Cerebellar cortex (tissue), 1 donor: ENCODE measurements around the gene BIVM.
A peak's percentile ranks its signal among the peaks of the same experiment; 100 is the strongest.

Source experiments
- DNase-seq: peaks from one replicate; pipeline ENCODE4 v3.0.0-alpha.2; 2015; ENCODE audit warnings: low spot score

The BIVM gene

GRCh38 chr13:102788683-102789082, 10.2 kb upstream of the BIVM start:
- no peak for DNase-seq

DNA sequence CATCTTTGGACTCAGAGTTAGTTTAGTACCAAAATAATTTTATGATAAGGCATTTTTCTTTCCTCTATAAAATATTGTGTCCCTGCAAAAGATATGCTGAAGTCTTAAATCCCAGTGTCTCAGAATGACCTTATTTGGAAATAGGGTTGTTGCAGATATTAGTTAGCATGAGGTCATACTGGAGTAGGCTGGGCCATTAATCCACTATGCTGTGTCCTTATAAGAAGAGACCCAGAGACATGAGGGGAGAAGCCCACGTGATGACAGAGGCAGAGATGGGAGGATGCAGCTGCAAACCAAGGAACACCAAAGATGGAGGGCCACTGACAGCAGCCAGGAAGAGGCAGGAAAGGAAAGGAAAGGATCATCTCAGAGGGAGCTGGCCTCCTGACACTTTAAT, 6.5 kb upstream of the BIVM start:
- no peak for DNase-seq

DNA sequence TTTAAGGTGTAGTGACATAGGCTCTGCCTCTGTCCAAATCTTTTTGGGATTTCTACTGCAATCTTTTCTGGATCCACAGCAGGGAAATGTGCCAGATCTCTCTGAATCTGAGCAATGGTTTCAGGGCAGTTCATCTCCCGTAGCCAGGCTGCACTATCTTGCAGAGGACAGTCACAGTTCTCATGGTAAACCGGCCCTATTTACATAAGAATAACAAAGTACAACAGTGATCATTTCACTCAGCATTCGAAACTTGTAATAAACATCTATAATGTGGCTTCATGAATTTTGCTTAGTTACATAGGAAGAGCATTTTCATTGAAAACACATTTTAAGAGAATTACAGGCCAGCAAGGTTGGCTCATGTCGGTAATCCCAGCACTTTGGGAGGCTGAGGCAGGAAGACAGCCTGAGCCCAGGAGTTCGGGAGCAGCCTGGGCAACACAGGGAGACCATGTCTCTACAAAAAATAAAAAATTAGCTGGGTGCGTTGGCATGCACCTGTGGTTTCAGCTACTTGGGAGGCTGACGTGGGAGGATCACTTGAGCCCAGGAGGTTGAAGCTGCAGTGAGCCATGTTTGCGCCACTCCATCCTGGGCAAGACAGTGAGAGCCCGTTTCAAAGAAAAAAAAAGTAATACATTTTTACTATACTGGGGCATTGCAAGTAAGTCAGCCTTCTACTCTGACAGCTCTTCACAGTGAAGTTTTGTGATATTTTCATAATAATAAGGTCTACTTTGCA, 5.1 kb upstream of the BIVM start:
- DNase-seq, result no peak

GRCh38 chr13:102799426-102800144, 666 bp downstream of the BIVM start:
- DNase-seq, result peak; percentile 24

DNA sequence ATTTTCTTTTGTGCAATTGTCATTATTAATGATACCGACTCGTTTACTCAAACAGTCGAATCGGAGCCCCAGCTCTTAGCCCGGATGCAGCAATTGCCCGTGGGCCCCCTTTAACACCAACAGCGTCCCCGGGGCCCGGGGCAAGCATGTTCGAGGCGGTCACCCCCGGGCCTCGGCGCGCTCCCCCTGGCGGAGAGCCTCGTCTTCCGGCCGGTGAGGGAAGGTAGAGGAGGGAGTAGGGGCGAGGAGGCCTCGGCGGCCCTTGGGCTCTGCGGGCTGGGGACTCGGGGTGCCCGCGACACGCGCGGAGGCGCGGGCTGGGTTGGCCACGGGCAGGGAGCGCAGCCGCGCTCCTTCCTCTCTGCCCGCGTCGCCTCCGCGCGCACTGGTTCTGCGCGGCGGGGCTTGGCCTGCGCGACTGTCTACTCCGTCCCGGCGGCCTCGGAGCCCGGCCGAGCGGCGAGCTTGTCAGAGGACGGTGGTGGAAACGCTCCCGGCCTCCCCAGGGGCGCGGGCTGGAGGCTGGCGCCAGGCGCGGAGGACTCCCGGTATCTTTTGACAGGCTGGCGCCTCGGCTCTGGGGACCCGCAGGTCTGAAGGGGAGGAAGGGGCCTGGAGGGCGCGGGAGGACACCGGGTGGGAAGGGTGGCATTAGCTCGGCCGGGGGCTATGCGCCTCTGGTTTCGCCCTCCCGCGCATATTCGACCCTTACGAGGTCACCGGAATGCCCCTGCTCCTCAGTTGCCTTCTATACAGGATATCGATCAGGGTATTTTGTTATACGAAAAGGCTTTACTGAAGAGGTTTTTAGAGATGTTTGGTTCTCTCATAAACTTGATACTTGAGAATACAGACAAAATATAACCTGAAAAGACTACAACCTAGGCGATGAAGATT, 1.5 kb downstream of the BIVM start:
- DNase-seq, result peak; percentile 68

DNA sequence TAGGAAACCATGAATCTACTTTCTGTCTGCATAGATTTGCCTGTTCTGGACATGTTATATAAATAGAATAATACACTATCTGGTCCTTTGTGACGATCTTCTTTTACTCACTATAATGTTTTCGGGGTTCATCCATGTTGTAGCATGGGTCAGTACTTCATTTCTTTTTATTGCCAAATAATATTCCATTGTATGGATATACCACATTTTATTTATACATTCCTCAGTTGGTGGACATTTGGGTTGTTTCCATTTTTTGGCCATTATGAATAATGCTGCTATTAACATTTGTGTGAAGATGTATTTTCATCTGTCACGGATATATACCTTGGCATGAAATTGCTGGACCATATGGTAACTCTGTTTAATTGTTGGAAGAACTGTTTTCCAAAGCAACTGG, 6.8 kb downstream of the BIVM start:
- no peak for DNase-seq

DNA sequence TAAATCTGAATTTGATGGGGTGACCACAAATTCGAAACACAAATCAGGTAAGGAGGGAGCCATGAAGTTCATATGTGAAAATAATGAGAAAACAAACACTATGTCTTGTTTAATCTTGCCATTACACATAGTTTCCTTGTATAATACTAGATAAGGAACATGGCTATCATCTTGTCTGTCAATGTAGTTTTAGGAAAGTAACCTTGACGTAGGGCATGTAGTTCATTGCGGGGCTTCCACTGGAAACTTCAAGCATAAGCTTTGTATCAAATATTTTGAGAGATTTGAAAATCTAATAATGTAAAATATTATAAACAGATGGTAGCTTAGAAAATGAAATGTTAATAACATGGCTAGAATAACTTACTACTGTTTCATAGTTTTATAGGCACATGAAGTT, 8.8 kb downstream of the BIVM start:
- DNase-seq, result no peak

- no peak for DNase-seq
Observed at GRCh38 chr13:102812611-102813287, 13.8 kb downstream of the BIVM start.

DNA sequence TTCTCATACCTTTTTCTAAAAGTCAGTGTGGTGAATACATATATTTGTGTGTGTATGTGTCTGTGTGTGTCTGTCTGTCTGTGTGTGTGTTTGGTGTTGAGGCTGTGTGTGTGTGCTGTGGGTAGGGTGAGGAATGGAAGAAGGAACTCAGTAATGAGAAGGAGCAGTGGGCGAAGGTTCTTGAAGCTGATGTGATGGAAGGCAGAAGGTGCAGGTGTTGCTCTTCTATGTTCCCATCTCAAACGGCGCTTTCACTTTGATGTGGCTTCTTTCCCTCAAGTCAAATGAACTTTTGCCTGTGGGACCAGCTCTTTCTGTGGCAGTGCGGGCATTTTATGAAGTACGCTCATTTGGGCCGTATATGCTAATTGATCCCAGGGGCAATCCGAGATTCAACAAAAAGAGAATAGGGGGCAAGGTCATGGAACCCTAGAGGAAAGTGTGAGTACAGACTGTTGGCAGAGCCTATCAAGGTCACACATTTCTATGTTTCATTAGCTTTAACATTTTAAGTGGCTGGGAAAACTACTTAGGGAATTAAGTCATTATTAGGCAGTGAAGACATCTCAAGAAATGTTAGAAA, 15.2 kb downstream of the BIVM start:
- DNase-seq, result no peak

DNA sequence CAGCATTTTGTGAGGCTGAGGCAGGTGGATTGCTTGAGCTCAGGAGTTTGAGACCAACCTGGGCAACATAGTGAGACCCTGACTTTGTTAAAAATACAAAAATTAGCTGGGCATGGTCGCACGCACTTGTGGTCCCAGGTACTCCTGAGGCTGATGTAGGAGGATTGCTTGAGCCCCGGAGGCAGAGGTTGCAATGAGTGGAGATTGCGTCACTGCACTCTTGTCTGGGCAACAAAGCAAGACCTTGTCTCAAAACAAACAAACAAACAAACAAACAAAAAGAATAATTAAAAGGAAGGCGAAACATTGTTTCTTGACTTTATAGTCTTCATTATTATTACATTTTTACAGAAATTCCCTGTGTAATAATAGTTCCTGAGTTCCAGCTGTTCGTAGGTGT, 15.9 kb downstream of the BIVM start:
- DNase-seq, result no peak

DNA sequence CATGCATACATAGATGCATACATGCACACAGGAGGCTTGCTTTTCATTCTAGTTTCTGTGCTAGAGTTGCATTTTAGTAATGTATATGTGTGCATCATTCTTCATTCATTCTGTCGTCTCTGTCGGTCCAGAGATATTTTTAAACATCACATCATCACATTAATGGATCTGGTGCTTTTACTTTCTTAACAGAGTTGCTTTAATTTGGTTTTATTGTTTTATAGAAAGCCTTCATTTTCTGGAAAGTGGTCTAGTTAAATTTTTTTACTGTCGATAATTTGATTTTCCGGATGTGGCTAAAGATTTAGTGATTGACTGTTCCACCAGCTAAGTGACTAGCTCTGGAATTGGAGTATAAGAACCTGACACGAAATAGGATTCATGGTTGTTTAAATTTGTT, 16.9 kb downstream of the BIVM start:
- DNase-seq, result no peak

GRCh38 chr13:102816708-102817107, 17.8 kb downstream of the BIVM start:
- DNase-seq, result no peak

GRCh38 chr13:102817241-102817640, 18.3 kb downstream of the BIVM start:
- DNase-seq, result no peak

DNA sequence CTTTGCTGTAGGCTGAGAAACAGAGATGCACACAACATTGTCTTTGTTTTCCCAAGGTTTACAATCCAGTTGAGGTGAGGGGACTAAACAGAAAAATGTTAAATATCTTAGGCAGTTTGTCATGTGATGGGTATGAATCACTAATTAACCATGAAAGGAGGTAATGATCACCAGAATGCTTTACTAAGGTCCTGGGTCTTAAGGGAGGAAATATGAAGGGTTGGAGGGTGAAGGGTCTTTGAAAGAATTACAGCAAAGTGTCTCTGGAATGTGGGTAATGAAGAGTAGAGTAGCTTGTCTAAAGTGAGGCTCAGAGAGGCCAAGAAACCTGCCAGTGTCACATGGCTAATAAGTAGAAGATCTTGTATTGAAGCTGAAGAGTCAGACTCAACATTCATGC, 19.0 kb downstream of the BIVM start:
- DNase-seq, result peak; percentile 22

DNA sequence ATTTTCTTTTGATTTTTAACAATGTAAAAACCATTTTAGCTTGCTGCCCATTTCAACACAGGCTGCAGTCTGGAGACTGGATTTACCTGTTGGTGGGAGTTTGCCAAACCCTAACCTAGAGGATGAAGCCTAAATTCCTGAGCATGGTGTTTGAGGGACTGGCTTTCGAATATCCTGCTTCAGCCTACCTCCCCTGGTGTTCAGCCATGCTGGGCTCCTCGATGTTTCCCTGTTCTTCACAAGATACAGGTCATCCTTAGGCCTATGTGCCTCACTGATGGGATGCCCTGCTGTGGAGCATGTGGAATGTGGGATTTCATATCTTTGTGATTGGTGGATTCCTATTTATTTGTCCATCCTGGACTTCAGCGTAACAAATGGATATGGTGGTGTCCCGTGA, 26.5 kb downstream of the BIVM start:
- DNase-seq, result no peak

DNA sequence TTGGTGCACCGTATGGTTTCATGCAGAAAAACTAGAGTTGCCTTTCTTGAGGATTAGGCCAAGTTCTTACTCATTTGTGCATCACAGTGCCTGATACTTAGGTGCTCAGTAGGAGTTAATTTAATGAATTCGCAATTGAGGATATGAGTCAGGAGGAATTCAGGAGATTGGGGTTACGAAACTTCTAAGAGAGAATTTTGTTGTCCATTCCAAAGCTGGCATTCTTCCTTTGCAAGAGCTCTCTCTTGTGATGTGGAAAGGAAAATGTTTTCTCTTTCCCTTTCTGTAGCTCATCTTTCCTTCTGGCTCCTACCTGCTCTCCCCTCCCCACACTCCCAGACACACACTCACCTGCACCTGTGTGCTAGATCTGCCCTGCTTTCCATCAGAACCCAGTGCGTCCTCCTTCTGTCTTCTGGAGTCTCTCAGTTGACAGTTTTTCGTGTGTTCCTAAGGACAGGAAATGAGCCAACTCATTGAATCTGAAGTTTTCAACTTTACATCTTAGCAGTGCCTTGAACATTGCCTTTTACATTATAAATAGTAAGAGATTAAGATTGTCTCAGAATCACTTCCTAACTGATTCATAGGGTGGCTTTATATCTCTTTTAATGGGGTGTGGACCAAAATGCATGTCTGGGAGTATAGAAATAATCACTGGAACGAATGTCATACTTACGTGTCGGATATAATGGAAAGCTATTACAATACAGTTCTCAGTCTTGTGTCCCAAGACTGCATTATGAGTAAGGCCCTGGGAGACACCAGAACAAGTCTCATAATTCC, 27.2 kb downstream of the BIVM start:
- DNase-seq, result peak; percentile 16

- no peak for DNase-seq
Observed at GRCh38 chr13:102830646-102831045, 31.7 kb downstream of the BIVM start.

DNA sequence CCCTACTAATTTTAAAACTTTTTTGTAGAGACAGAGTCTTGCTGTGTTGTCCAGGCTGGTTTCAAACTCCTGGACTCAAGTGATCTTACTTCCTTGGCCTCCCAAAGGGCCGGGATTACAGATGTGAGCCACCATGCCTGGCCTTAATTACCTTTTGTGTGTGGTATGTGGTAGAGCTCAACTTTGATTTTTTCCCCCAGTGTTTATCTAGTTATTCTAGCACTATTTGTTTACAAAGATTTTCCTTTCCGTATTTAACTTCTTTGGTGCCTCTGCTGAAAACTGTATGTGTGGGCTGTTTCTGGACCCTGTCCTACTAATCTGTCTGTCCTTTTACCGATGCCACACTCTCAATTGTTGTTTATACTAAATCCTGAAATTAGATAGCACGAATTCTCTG, 37.6 kb downstream of the BIVM start:
- DNase-seq, result no peak

DNA sequence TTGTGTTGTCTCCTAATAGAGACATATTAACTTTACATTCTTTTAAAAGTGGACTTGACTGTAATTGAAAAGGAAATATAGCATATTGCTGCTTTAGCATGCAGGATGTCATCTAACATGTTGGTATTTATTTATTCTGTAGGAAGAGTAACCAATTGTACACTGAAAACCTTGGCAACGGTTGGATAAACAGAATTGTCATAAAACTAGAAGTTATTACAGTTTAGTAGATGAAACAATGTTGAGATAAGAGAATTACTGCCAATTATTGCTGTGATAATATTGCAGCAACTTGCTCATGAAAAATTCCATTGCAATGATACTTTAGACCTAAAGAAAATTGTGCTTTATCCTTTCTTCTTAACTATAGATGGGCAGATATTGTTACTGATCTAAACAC, 39.4 kb downstream of the BIVM start:
- DNase-seq, result no peak

- no peak for DNase-seq
Observed at GRCh38 chr13:102838982-102839381, 40.1 kb downstream of the BIVM start.

- no peak for DNase-seq
Observed at GRCh38 chr13:102839462-102839861, 40.5 kb downstream of the BIVM start.
